Muscle layer of duodenum (tissue), 2 donors: ENCODE measurements around the gene KANSL1.
"Not testable (repeated sequence)": the region's sequence is repeated elsewhere in the genome, so short reads cannot be mapped to it uniquely, and the experiment has no call there.

Experiments used
- H3K27ac ChIP-seq: one replicate; pipeline ENCODE4 v1.7.0; 2013; ENCODE audit warnings: mild to moderate bottlenecking, low read length
- H3K27me3 ChIP-seq: one replicate; pipeline ENCODE4 v1.7.0; 2013; ENCODE audit warnings: low read depth, mild to moderate bottlenecking, control low read depth, low read length
- H3K36me3 ChIP-seq, 2 donors: one replicate each; pipeline ENCODE4 v1.7.0; 2013; ENCODE audit warnings: low read length in 2 of 2, control low read depth in 1 of 2, mild to moderate bottlenecking in 1 of 2; ENCODE audit not compliant: insufficient read depth in 2 of 2, control insufficient read depth in 1 of 2
- H3K4me1 ChIP-seq, 2 donors: one replicate each; pipeline ENCODE4 v1.7.0; 2013; ENCODE audit warnings: low read length in 2 of 2, mild to moderate bottlenecking in 2 of 2, control low read depth in 1 of 2, moderate library complexity in 1 of 2; ENCODE audit not compliant: insufficient read depth in 2 of 2, control insufficient read depth in 1 of 2
- H3K4me3 ChIP-seq, 2 donors: one replicate each; pipeline ENCODE4 v1.7.0; 2013; ENCODE audit warnings: low read length in 2 of 2, low read depth in 1 of 2, mild to moderate bottlenecking in 1 of 2
- H3K9me3 ChIP-seq, 2 donors: one replicate each; pipeline ENCODE4 v1.7.0; 2013; ENCODE audit warnings: low read length in 2 of 2, control low read depth in 1 of 2, mild to moderate bottlenecking in 1 of 2; ENCODE audit not compliant: control insufficient read depth in 1 of 2
- donor health status: healthy.

Gene KANSL1

GRCh38 chr17:46120537-46120936, 72.7 kb downstream of the KANSL1 start:
- H3K27ac ChIP-seq: no peak overlapping the region
- H3K4me3 ChIP-seq: no peak overlapping the region
- H3K4me1 ChIP-seq: peaks cover 6 to 74% of the 10 kb centered on the region in 2 donors
- H3K36me3 ChIP-seq: no peaks in the 10 kb centered on the region
- no peaks in the 10 kb centered on the region for H3K27me3 ChIP-seq
- no peaks in the 10 kb centered on the region for H3K9me3 ChIP-seq

DNA sequence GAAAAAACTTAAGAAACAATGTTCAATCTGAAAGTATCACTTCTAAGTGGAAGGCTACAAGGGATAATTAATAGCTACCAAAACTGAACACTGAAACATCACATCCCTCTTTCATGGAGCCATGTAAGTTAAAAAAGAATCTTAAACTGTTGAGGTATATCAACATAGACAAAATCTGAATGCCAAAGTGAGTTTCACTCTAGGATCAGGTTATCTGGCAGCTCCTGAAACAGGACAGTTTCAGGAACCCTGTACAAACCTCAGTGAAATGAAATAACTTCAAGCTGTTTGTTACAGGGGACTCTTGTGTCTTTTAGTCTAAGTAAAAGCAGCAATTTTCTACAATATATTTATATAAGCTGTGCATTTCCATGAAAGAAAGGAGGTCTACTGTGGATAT, 73.2 kb downstream of the KANSL1 start:
- peaks cover 6 to 69% of the 10 kb centered on the region in 2 donors for H3K4me1 ChIP-seq
- no peaks in the 10 kb centered on the region for H3K36me3 ChIP-seq
- no peak overlapping the region for H3K27ac ChIP-seq
- H3K27me3 ChIP-seq: no peaks in the 10 kb centered on the region
- H3K4me3 ChIP-seq: no peak overlapping the region
- H3K9me3 ChIP-seq: no peaks in the 10 kb centered on the region

GRCh38 chr17:46118964-46119363, 74.3 kb downstream of the KANSL1 start:
- no peaks in the 10 kb centered on the region for H3K27me3 ChIP-seq
- H3K9me3 ChIP-seq: no peaks in the 10 kb centered on the region
- peaks cover 6 to 69% of the 10 kb centered on the region in 2 donors for H3K4me1 ChIP-seq
- H3K4me3 ChIP-seq: no peak overlapping the region
- no peaks in the 10 kb centered on the region for H3K36me3 ChIP-seq
- H3K27ac ChIP-seq: no peak overlapping the region

DNA sequence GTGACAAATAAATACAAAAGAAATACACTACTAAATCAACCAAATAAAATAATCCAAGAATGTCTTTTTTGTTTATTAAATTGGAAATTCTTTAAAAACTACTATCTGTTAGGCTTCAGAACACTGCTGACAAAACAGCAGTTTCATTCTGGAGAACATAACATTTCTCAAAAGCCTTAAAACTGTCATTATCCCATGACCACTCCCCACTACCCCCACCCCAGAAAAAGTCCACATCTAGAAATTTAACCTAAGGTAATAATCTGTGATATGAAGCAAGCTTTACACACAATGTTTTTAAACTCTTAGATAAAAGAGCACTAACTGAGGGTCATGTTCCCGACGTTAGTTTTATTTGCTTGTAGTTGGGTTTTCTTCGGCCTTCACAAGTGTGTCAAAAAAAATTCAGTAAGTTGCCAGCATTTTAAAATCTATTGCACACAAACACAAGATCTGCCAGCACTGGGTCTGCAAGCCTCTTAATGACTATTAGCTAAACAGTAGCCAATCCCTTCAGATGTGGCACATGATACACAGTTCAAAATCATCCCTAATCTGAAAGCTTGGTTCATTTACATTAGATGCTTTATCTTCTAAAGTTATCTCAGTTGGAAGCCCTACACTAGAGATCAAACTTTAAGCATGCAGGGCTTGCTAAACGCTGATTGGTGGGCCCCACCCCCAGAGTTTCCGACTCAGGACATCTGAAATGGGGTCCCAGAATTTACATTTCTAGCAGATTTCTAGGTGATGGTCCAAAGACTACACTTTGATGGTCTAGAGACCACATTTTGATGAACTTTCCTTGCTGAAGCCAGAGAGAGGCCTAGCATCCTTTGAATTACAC, 75.2 kb downstream of the KANSL1 start:
- no peak overlapping the region for H3K4me3 ChIP-seq
- no peak overlapping the region for H3K27ac ChIP-seq
- no peaks in the 10 kb centered on the region for H3K9me3 ChIP-seq
- H3K4me1 ChIP-seq: peaks cover 6 to 60% of the 10 kb centered on the region in 2 donors
- H3K36me3 ChIP-seq: no peaks in the 10 kb centered on the region
- no peaks in the 10 kb centered on the region for H3K27me3 ChIP-seq

- Histone ChIP-seq H3K36me3 (no peaks in the 10 kb centered on the region), H3K4me3 (no peak overlapping the region), H3K27me3 (no peaks in the 10 kb centered on the region), H3K9me3 (no peaks in the 10 kb centered on the region), H3K4me1 (peaks cover 6 to 51% of the 10 kb centered on the region in 2 donors), H3K27ac (no peak overlapping the region)
Measured at GRCh38 chr17:46117117-46117516, 76.1 kb downstream of the KANSL1 start.

DNA sequence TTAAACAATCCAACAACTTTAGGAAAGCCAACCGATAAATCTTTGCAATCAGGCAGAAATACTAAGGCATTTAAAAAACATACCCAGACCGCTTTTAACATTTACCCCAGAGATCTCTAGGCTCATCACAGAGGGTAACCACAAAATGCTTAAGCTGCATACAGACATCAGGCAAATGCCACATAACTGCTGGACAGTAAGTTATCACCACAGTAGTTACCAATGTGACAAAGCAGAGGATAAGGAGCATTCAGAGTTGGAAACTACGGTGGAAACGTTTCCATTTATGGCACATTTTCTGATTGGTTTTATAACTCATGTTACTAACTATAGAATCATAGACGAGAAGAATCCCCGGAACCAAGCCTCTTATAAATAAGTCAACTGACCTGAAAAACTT, 77.5 kb downstream of the KANSL1 start:
- H3K27ac ChIP-seq: no peak overlapping the region
- peaks cover 2 to 43% of the 10 kb centered on the region in 2 donors for H3K4me1 ChIP-seq

DNA sequence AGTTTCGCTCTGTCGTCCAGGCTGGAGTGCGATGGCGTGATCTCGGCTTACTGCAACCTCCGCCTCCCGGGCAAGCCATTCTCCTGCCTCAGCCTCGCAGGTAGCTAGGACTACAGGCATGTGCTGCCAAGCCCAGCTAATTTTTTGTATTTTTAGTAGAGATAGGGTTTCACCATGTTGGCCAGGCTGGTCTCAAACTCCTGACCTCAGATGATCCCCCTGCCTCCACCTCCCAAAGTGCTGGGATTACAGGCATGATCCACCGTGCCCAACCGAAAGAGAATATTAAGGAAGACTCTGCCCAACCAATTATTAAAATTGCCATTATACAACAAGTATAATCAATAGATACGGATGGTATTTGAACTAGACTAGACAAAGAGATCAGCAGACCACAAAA, 82.0 kb downstream of the KANSL1 start:
- not testable (repeated sequence) for H3K4me3 ChIP-seq, H3K27me3 ChIP-seq, H3K36me3 ChIP-seq, H3K27ac ChIP-seq, H3K9me3 ChIP-seq
- H3K4me1 ChIP-seq: peaks cover 15 to 54% of the 10 kb centered on the region in 2 donors

More for the DNA sequence above, 77.5 kb downstream of the KANSL1 start:
- Histone ChIP-seq H3K9me3 (no peaks in the 10 kb centered on the region), H3K36me3 (no peaks in the 10 kb centered on the region), H3K4me3 (no peak overlapping the region), H3K27me3 (no peaks in the 10 kb centered on the region)

DNA sequence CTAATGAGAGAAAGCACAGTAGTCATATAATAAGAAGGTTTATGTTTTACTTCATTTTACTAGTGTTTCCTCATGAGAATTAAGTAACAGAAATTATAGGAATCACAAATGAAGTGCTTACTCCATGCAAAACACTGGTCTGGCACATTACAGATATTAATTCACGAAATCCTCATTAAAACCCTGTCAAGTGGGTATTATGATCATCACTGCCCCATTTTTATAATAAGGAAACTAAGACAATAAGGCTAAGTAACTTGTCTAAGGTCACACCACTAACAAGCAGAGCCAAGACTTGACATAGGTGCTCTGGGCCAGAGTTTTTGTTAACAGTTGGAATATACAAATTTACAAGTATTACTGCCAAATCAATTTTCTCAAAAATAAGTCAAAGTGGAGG, 83.0 kb downstream of the KANSL1 start:
- Histone ChIP-seq H3K27ac (no peak overlapping the region), H3K4me1 (peaks cover 15 to 51% of the 10 kb centered on the region in 2 donors), H3K36me3 (no peaks in the 10 kb centered on the region), H3K9me3 (no peaks in the 10 kb centered on the region), H3K27me3 (no peaks in the 10 kb centered on the region), H3K4me3 (no peak overlapping the region)

GRCh38 chr17:46109603-46110189, 83.5 kb downstream of the KANSL1 start:
- peaks cover 15 to 55% of the 10 kb centered on the region in 2 donors for H3K4me1 ChIP-seq
- no peak overlapping the region for H3K27ac ChIP-seq
- H3K4me3 ChIP-seq: no peak overlapping the region
- H3K36me3 ChIP-seq: no peaks in the 10 kb centered on the region
- no peaks in the 10 kb centered on the region for H3K27me3 ChIP-seq
- H3K9me3 ChIP-seq: no peaks in the 10 kb centered on the region

DNA sequence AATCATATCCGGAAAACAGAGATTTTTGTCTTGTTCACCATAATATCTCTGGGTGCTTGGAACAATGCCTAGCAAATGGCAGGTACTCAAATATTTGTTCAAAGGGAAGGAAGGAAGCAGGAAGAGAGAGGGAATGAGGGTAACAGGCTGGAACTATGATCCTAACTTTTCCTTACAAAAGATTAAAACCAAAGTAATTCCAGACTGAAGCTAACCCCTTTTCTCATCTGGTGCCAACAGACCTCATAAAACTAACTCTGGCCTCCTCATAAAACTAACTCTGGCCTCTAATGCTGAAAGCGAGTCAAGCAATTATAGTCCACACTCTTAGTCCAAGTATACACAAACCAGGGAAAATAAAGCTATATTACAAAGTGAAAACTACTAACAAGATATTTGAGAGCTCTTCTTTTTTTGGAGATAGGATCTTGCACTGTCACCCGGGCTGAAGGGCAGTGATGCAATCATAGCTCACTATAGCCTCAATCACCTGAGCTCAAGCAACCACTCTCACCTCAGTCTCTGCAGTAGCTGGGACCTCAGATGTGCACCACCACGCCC, 84.6 kb downstream of the KANSL1 start:
- H3K4me1 ChIP-seq: peaks cover 15 to 61% of the 10 kb centered on the region in 2 donors
- no peak overlapping the region for H3K27ac ChIP-seq
- no peaks in the 10 kb centered on the region for H3K36me3 ChIP-seq

DNA sequence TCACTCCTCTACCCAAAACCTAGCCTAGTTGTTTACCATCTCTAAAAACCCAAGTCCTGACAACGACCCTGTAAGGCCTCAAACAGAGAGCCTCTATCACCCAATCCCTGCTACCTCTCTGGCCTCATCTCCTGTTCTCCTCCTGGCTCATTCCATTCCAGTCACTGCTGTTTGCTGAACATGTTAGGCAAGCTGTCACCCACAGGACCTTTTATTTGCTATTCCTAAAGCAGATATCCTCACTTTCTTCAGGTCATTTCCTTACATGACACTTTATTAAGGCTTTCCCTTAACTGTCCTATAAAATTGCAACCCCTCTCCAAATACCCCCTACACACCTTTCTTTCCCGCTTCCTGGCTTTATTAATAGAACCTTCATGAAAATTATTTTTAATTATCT, 85.1 kb downstream of the KANSL1 start:
- Histone ChIP-seq H3K36me3 (no peaks in the 10 kb centered on the region), H3K4me1 (peaks cover 15 to 61% of the 10 kb centered on the region in 2 donors), H3K9me3 (no peaks in the 10 kb centered on the region), H3K4me3 (no peak overlapping the region), H3K27ac (no peak overlapping the region), H3K27me3 (no peaks in the 10 kb centered on the region)

More for the DNA sequence above, 84.6 kb downstream of the KANSL1 start:
- Histone ChIP-seq H3K9me3 (no peaks in the 10 kb centered on the region), H3K27me3 (no peaks in the 10 kb centered on the region), H3K4me3 (no peak overlapping the region)
